GM19468 (cell line): ENCODE measurements around the gene ZC3H12A.

Source experiments
- ATAC-seq: cut with Tn5 transposase; IDR thresholded peaks from one replicate; pipeline ENCODE4 v1.9.1; 2021; ENCODE audit warnings: mild to moderate bottlenecking, moderate library complexity, moderate number of reproducible peaks; ENCODE audit not compliant: unreplicated experiment; ENCODE audit errors: extremely low read depth

ZC3H12A gene

DNA sequence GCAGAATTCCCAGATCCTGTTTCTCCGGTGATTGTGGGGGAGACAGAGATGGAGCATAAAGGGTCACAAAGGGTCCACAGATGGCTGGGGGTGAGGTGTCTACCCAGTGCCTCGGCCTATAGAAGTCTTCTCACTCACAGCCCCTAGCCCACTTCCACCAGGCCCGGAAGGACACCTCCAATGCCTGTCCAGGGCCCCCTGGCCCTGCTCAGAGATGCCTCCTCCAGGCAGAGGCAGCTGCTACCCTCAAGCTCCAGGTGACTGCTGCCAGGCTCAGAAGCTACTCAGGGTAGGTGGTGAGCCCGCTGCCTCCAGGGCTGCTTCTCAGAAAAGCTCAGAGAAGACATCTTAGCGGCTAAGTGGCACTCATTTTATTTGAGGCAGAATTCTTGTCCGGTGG lies 22.0 kb upstream of the ZC3H12A start:
- no peak for ATAC-seq

DNA sequence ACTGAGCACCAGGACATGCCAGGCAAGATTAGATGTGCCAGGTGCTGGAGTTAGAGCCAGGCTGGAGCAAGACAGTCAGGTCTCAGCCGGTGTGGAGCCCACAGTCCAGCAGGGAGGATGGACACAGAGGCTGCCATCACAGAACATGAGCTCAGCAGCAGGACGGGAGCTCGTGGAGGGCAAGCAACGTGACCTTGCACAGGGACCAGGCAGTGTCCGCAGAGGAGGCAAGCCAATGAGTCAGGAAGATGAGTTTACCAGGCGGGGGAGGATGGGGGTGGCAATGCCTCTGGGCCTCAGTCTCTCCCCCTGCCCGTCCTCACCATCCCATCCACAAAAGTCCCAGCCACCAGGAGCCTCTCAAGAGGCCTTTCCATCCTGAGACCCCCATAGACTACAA lies 20.7 kb upstream of the ZC3H12A start:
- no peak for ATAC-seq

DNA sequence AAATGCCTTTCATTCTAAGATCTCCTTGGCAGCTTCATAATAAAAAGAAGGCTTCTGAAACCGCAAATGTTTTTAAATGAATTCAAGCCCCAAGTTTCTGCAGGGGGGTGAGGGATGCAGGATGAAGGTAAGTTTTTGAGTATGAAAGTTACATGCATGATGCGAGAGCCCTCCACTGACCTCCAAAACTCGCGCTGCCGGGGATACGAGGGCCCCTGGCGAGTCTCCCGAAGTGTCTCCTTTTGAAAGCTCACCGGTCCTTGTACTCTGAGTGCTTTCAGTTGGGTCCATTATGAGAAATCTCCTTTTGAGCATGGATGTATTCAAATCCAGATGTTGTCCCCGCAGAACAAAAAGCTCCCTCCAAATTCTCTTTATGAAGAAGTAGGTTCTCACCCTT lies 18.9 kb upstream of the ZC3H12A start:
- no peak for ATAC-seq

DNA sequence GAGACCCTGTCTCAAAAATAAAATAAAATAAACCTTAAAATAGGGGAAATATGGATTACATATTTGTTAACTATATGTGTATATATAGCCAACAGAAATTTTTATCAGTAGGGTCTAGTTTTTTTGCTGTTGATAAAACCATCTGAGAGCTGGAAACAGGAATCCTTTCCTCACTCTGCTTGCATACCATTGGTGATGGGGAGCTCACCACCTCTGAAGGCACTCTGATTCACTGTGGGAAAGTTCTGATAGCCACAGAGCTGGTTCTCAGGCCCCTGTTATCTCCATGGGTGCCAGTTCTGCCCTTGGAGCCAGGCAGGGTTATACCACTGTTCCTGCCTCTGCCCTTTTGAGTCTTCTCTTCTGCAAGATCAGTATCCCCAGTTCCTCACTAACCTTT lies 17.8 kb upstream of the ZC3H12A start:
- no peak for ATAC-seq

- no peak for ATAC-seq
Observed at GRCh38 chr1:37458551-37458950, 15.8 kb upstream of the ZC3H12A start.

GRCh38 chr1:37461698-37462436 lies 12.5 kb upstream of the ZC3H12A start:
- no peak for ATAC-seq

DNA sequence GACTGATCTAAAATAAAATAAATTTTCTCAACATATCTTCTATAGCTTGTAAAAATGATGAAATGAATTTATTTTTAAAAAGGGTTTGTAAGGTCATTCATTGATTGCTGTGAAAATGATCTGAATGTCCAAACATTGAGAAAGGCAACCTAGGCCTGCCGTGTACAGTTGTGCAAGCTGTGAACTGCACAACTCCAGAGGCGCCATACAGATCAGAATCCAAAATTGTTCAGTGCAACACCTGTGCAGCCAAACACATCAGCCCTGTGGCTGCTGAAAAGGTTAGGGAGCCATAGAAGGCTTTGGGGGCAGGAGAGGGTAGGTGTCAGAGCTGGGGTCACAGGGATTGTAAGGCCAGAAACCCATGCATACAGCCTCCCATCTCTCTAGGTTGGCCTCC lies 9.9 kb upstream of the ZC3H12A start:
- no peak for ATAC-seq

GRCh38 chr1:37465593-37466517 lies 8.5 kb upstream of the ZC3H12A start:
- ATAC-seq = no peak

GRCh38 chr1:37468037-37468436 lies 6.3 kb upstream of the ZC3H12A start:
- no peak for ATAC-seq

DNA sequence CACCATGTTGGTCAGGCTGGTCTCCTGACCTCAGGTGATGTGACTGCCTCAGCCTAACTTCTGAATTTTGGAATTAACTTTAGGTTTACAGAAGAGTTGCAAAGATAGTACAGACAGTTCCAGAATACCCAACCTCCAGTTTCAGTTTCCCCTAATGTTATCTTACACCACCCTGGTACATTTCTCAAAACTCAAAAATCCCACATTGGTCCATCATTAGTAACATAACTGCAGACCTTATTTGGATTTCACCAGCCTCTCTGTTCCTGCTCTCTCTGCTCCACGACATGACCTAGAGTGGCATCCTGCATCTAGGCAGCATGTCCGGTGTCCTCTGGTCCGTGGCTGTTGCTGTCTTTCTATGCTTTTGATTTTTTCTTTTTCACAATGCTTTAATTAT lies 5.0 kb upstream of the ZC3H12A start:
- ATAC-seq = no peak

- ATAC-seq = no peak
Observed at GRCh38 chr1:37471345-37472231, 2.8 kb upstream of the ZC3H12A start.

GRCh38 chr1:37472281-37472680 lies 2.1 kb upstream of the ZC3H12A start:
- no peak for ATAC-seq

- ATAC-seq = no peak
Observed at GRCh38 chr1:37472994-37473393, 1.4 kb upstream of the ZC3H12A start.

DNA sequence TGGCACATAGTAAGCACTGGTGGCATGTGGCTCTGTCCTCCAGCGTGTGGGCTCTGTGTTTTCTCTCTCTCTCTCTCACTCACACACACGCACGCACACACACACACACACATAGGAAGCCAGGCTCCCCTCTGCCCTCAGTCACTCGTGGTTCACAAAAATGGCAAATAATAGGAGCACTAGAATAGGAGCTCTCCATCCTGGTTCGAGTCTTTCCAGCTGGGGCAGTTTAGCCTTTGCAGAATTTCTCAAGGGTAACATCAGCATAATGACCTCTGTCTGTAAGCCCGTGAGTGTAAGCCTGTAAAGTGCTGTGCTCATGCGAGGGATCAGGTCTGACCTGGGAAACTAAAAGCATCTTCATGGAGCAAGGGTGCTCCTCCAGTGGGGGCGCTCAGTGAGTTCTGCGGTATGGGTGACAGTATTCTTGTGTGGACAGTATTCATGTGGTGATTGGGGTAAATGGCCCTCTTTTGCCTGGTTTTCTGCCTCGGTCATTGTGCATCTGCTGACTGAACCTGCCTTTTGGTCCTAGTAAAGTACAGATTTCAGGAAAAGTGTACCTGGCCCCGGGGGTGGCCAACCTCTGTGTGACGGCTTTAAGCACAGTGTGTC lies 842 bp upstream of the ZC3H12A start:
- ATAC-seq = no peak

- ATAC-seq = no peak
Observed at GRCh38 chr1:37474697-37475379, 458 bp downstream of the ZC3H12A start.

DNA sequence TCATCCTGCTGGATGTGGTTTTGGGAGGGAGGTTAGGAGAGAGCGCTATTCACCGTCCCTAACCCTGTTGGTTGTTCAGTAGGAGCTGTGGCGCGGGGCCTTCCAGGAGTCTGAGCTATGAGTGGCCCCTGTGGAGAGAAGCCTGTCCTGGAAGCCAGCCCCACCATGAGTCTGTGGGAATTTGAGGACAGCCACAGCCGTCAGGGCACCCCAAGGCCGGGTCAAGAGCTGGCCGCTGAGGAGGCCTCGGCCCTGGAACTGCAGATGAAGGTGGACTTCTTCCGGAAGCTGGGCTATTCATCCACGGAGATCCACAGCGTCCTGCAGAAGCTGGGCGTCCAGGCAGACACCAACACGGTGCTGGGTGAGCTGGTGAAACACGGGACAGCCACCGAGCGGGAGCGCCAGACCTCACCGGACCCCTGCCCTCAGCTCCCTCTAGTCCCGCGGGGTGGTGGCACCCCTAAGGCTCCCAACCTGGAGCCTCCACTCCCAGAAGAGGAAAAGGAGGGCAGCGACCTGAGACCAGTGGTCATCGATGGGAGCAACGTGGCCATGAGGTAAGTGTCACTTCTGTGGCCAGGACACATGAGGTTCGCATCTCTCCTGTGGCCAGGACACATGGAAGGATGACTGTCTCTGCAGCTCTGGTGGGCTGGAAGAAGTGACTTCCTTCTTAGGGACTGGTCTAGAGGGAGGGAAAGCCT lies 1.2 kb downstream of the ZC3H12A start:
- no peak for ATAC-seq

GRCh38 chr1:37476087-37476452 lies 1.7 kb downstream of the ZC3H12A start:
- ATAC-seq = no peak

DNA sequence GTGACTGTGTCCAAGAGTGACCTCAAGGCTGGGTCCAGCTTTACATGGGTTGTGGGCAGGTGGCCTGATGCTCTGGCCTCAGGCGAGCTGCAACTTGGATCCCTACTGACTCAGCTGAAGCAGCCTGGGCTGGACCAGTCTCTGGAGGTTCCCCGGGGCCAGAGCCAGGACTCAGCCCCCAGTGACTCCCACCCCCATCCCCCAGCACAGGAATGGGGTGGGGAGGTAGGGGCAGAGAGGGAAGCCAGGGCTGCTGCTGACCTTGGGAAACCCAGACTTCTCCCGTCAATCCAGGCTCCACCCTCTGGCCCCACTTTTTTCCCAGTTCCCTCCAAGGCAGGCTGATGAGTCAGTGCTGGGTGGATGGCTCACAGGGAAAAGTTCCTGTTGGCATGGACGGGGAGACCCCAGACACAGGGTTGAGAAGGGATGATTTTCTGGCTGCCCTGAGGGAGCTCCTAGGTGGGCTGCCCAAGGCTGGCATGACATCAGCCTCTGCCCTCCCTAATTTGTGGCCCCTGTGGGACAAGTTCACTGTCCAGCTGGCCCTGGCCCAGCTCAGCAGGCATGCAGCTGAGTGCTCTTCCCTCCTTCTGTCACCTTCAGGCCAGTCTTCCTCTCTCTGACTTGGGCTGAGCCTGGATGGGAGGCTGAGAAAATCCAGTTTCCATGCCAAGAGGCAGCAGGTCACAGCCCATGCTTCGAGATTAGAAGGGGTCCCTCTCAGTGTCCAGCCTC lies 2.2 kb downstream of the ZC3H12A start:
- ATAC-seq = no peak
